ENCODE results near the gene DOCK9. TPM values are rescaled to one million over a fixed set of nuclear protein-coding genes. Genes with fewer than 3 reads are reported as not detected.

DOCK9 gene
- total and polyA plus RNA-seq, 2 donors (not counting 1 experiment from before 2014, with no cell fraction given), result 18.5 to 28.0 TPM

DNA sequence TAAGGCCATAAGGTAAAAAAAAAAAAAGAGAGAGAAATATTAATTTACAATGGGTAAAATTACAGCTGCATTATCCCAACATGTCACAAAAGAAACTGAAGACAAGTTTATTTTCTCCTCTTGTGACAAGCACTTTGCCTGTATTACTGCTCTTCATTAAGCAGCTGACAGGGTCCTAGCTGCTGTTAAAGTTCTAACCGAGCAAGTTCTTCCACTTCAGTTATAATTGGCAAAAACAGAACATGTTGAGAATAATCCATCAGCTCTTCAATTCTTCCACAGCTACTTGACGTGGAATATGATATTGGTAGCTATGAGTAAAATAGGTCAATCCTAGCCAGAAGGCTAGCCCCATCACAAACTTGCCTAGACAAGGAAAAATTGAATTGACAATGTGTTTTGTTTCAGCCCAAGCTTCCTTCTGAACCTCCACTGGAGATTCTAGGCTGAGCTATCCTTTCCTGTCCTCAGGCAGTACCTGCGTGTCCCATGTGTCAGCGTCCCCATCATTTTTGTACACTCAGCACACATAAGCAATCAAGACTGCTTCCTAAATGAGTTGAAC lies 32.2 kb upstream of the DOCK9 start:
- no peak for TF ChIP-seq EZH2 (IDR thresholded peaks at IDR 0.05; ENCODE audit: borderline replicate concordance, insufficient read depth, low read depth, low read length, poor library complexity, severe bottlenecking)
- TF ChIP-seq CTCF (IDR thresholded peaks at IDR 0.05), result no peak
- ATAC-seq (ENCODE audit: low read depth) (no peak), DNase-seq (no peak)
- Mint-ChIP-seq H3K4me3 (no peak overlapping the region), H3K27ac (no peak overlapping the region), H3K4me1 (no peaks in the 10 kb centered on the region), H3K9me3 (ENCODE audit: insufficient read depth) (no peaks in the 10 kb centered on the region), H3K27me3 (no peaks in the 10 kb centered on the region)
- WGBS (ENCODE audit: insufficient coverage), result 100% methylated on average over 2 of the region's 4 CpGs
- H3K27ac ChIP-seq (ENCODE audit: low read length in 2 of 2), result no peak overlapping the region
- H3K27me3 ChIP-seq (replicated peaks in 1 of 4; ENCODE audit: control extremely low read depth in 1 of 4, control insufficient read depth in 3 of 4, insufficient read depth in 4 of 4, low read length in 3 of 4), result no peaks in the 10 kb centered on the region
- CTCF ChIA-PET, result no interaction called here
- peaks cover 4% of the 10 kb centered on the region for H3K79me2 ChIP-seq (ENCODE audit: control insufficient read depth, insufficient read depth, low read length)
- no peaks in the 10 kb centered on the region for H3K4me1 ChIP-seq (ENCODE audit: control insufficient read depth in 2 of 2, insufficient read depth in 2 of 2, low read length in 2 of 2)
- no peaks in the 10 kb centered on the region for H4K20me1 ChIP-seq (ENCODE audit: control insufficient read depth, insufficient read depth, low read length, poor library complexity, severe bottlenecking)
- no peak overlapping the region for H3K4me2 ChIP-seq (replicated peaks; ENCODE audit: low read depth, low read length, poor library complexity, severe bottlenecking)
- H3K9ac ChIP-seq (ENCODE audit: low read length), result no peak overlapping the region
- no peaks in the 10 kb centered on the region for H3K9me3 ChIP-seq (ENCODE audit: control extremely low read depth in 1 of 3, control insufficient read depth in 2 of 3, insufficient read depth in 1 of 3, low read length in 2 of 3)
- POLR2A ChIA-PET, result no interaction called here
- no peak overlapping the region for H3K4me3 ChIP-seq (ENCODE audit: control extremely low read depth in 1 of 5, extremely low read depth in 1 of 5, insufficient read depth in 1 of 5, low read depth in 2 of 5, low read length in 4 of 5)
- intact Hi-C loops (cut with micrococcal nuclease), result no loop called here
- no peaks in the 10 kb centered on the region for H3K36me3 ChIP-seq (replicated peaks in 1 of 2; ENCODE audit: control extremely low read depth in 1 of 2, control insufficient read depth in 1 of 2, extremely low read depth in 1 of 2, insufficient read depth in 2 of 2, low read length in 1 of 2)
- no peak overlapping the region for H2AFZ ChIP-seq (ENCODE audit: insufficient read depth, low read depth, low read length, poor library complexity, severe bottlenecking)

GRCh38 chr13:99008577-99008976 lies 30.7 kb upstream of the DOCK9 start:
- Mint-ChIP-seq H3K4me1 (no peaks in the 10 kb centered on the region), H3K27ac (no peak overlapping the region), H3K9me3 (ENCODE audit: insufficient read depth) (no peaks in the 10 kb centered on the region), H3K4me3 (no peak overlapping the region), H3K27me3 (no peaks in the 10 kb centered on the region)
- no peaks in the 10 kb centered on the region for H3K4me1 ChIP-seq (ENCODE audit: control insufficient read depth in 2 of 2, insufficient read depth in 2 of 2, low read length in 2 of 2)
- H3K27me3 ChIP-seq (replicated peaks in 1 of 4; ENCODE audit: control extremely low read depth in 1 of 4, control insufficient read depth in 3 of 4, insufficient read depth in 4 of 4, low read length in 3 of 4), result no peaks in the 10 kb centered on the region
- no peak for TF ChIP-seq EZH2 (IDR thresholded peaks at IDR 0.05; ENCODE audit: borderline replicate concordance, insufficient read depth, low read depth, low read length, poor library complexity, severe bottlenecking)
- no peak for TF ChIP-seq CTCF (IDR thresholded peaks at IDR 0.05)
- no CpG with 5 or more reads among the region's 3 CpGs for WGBS (ENCODE audit: insufficient coverage)
- ChIA-PET CTCF (no interaction called here), POLR2A (no interaction called here)
- H3K27ac ChIP-seq (ENCODE audit: low read length in 2 of 2), result no peak overlapping the region
- no peak overlapping the region for H3K4me3 ChIP-seq (ENCODE audit: control extremely low read depth in 1 of 5, extremely low read depth in 1 of 5, insufficient read depth in 1 of 5, low read depth in 2 of 5, low read length in 4 of 5)
- no peaks in the 10 kb centered on the region for H4K20me1 ChIP-seq (ENCODE audit: control insufficient read depth, insufficient read depth, low read length, poor library complexity, severe bottlenecking)
- no peak for DNase-seq
- ATAC-seq (ENCODE audit: low read depth), result no peak
- peaks cover 1% of the 10 kb centered on the region for H3K79me2 ChIP-seq (ENCODE audit: control insufficient read depth, insufficient read depth, low read length)
- no peaks in the 10 kb centered on the region for H3K9me3 ChIP-seq (ENCODE audit: control extremely low read depth in 1 of 3, control insufficient read depth in 2 of 3, insufficient read depth in 1 of 3, low read length in 2 of 3)
- intact Hi-C loops (cut with micrococcal nuclease), result no loop called here
- no peak overlapping the region for H3K4me2 ChIP-seq (replicated peaks; ENCODE audit: low read depth, low read length, poor library complexity, severe bottlenecking)
- H3K36me3 ChIP-seq (replicated peaks in 1 of 2; ENCODE audit: control extremely low read depth in 1 of 2, control insufficient read depth in 1 of 2, extremely low read depth in 1 of 2, insufficient read depth in 2 of 2, low read length in 1 of 2), result no peaks in the 10 kb centered on the region
- no peak overlapping the region for H2AFZ ChIP-seq (ENCODE audit: insufficient read depth, low read depth, low read length, poor library complexity, severe bottlenecking)
- no peak overlapping the region for H3K9ac ChIP-seq (ENCODE audit: low read length)
